HG02678 (cell line): ENCODE data around the gene GHRH.

ENCODE experiments used
- ATAC-seq: cut with Tn5 transposase; IDR thresholded peaks from one replicate; pipeline ENCODE4 v1.9.1; 2021; ENCODE audit warnings: mild to moderate bottlenecking, moderate library complexity; ENCODE audit not compliant: unreplicated experiment

Gene GHRH

GRCh38 chr20:37240337-37241067 lies 21.1 kb downstream of the GHRH start:
- ATAC-seq, result no peak

- ATAC-seq, result no peak
Measured at GRCh38 chr20:37238935-37239451, 22.6 kb downstream of the GHRH start.

- no peak for ATAC-seq
Measured at GRCh38 chr20:37238426-37238825, 23.2 kb downstream of the GHRH start.

GRCh38 chr20:37237656-37238055 lies 24.0 kb downstream of the GHRH start:
- ATAC-seq, result no peak

- no peak for ATAC-seq
Measured at GRCh38 chr20:37236462-37236861, 25.2 kb downstream of the GHRH start.

GRCh38 chr20:37235065-37235464 lies 26.5 kb downstream of the GHRH start:
- ATAC-seq, result no peak

GRCh38 chr20:37234254-37234581 lies 27.4 kb downstream of the GHRH start:
- no peak for ATAC-seq

GRCh38 chr20:37233548-37234253 lies 27.9 kb downstream of the GHRH start:
- no peak for ATAC-seq

- no peak for ATAC-seq
Measured at GRCh38 chr20:37231947-37232630, 29.5 kb downstream of the GHRH start.

- ATAC-seq, result no peak
Measured at GRCh38 chr20:37230200-37230599, 31.4 kb downstream of the GHRH start.

GRCh38 chr20:37229357-37229756 lies 32.3 kb downstream of the GHRH start:
- ATAC-seq, result no peak

- ATAC-seq, result no peak
Measured at GRCh38 chr20:37228656-37229055, 33.0 kb downstream of the GHRH start.

GRCh38 chr20:37228082-37228481 lies 33.5 kb downstream of the GHRH start:
- no peak for ATAC-seq

GRCh38 chr20:37226889-37227288 lies 34.7 kb downstream of the GHRH start:
- ATAC-seq, result no peak

GRCh38 chr20:37225146-37225545 lies 36.5 kb downstream of the GHRH start:
- ATAC-seq, result no peak

- no peak for ATAC-seq
Measured at GRCh38 chr20:37223053-37223452, 38.6 kb downstream of the GHRH start.

- ATAC-seq, result no peak
Measured at GRCh38 chr20:37222086-37222485, 39.5 kb downstream of the GHRH start.

- no peak for ATAC-seq
Measured at GRCh38 chr20:37220731-37221130, 40.9 kb downstream of the GHRH start.

- no peak for ATAC-seq
Measured at GRCh38 chr20:37219751-37220668, 41.6 kb downstream of the GHRH start.

GRCh38 chr20:37218976-37219375 lies 42.6 kb downstream of the GHRH start:
- no peak for ATAC-seq

GRCh38 chr20:37218441-37218840 lies 43.2 kb downstream of the GHRH start:
- no peak for ATAC-seq
